ENCODE results near the gene NT5DC2. TPM values are rescaled to one million over a fixed set of nuclear protein-coding genes. Genes with fewer than 3 reads are reported as not detected.
A peak's percentile ranks its signal among the peaks of the same experiment; 100 is the strongest.

The NT5DC2 gene
- total RNA-seq, 1 donor, result 68.2 TPM

GRCh38 chr3:52532838-52533622 is 627 bp downstream of the NT5DC2 start:
- TF ChIP-seq, protein P1, sequence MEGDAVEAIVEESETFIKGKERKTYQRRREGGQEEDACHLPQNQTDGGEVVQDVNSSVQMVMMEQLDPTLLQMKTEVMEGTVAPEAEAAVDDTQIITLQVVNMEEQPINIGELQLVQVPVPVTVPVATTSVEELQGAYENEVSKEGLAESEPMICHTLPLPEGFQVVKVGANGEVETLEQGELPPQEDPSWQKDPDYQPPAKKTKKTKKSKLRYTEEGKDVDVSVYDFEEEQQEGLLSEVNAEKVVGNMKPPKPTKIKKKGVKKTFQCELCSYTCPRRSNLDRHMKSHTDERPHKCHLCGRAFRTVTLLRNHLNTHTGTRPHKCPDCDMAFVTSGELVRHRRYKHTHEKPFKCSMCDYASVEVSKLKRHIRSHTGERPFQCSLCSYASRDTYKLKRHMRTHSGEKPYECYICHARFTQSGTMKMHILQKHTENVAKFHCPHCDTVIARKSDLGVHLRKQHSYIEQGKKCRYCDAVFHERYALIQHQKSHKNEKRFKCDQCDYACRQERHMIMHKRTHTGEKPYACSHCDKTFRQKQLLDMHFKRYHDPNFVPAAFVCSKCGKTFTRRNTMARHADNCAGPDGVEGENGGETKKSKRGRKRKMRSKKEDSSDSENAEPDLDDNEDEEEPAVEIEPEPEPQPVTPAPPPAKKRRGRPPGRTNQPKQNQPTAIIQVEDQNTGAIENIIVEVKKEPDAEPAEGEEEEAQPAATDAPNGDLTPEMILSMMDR (IDR thresholded peaks at IDR 0.05; ENCODE audit: insufficient read depth, low read length), result no peak
- H3K4me3 ChIP-seq (ENCODE audit: low read depth, low read length), result peak overlapping the region; percentile 74
- DNase-seq (ENCODE audit: low read depth), result no peak

DNA sequence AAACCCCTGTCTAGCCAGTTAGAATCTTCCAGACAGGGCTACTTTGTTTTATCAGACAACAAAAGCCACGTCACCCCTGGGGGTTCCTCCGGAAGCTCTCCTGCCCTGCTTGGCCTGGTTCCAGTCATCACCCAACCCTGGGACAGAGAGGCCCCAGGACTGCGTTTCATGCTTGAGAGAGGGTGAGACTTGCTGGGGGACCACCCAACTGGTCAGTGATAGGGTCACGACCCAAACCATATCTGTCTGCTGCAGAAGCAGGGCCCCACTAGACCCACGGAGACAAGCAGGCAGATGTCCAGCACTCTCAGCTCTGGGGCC is 1.2 kb downstream of the NT5DC2 start:
- DNase-seq (ENCODE audit: low read depth), result peak; percentile 38
- TF ChIP-seq, protein P1 (IDR thresholded peaks at IDR 0.05; ENCODE audit: insufficient read depth, low read length), result no peak
- H3K4me3 ChIP-seq (ENCODE audit: low read depth, low read length), result peak overlapping the region; percentile 74

GRCh38 chr3:52531860-52532516 is 1.7 kb downstream of the NT5DC2 start:
- no peak for DNase-seq (ENCODE audit: low read depth)
- H3K4me3 ChIP-seq (ENCODE audit: low read depth, low read length), result peak overlapping the region; percentile 74

GRCh38 chr3:52530918-52531826 is 2.5 kb downstream of the NT5DC2 start:
- no peak overlapping the region for H3K4me3 ChIP-seq (ENCODE audit: low read depth, low read length)
- TF ChIP-seq, protein P1 (IDR thresholded peaks at IDR 0.05; ENCODE audit: insufficient read depth, low read length), result no peak
- DNase-seq (ENCODE audit: low read depth), result no peak

More at GRCh38 chr3:52531860-52532516, 1.7 kb downstream of the NT5DC2 start:
- TF ChIP-seq, protein P1 (IDR thresholded peaks at IDR 0.05; ENCODE audit: insufficient read depth, low read length), result no peak

DNA sequence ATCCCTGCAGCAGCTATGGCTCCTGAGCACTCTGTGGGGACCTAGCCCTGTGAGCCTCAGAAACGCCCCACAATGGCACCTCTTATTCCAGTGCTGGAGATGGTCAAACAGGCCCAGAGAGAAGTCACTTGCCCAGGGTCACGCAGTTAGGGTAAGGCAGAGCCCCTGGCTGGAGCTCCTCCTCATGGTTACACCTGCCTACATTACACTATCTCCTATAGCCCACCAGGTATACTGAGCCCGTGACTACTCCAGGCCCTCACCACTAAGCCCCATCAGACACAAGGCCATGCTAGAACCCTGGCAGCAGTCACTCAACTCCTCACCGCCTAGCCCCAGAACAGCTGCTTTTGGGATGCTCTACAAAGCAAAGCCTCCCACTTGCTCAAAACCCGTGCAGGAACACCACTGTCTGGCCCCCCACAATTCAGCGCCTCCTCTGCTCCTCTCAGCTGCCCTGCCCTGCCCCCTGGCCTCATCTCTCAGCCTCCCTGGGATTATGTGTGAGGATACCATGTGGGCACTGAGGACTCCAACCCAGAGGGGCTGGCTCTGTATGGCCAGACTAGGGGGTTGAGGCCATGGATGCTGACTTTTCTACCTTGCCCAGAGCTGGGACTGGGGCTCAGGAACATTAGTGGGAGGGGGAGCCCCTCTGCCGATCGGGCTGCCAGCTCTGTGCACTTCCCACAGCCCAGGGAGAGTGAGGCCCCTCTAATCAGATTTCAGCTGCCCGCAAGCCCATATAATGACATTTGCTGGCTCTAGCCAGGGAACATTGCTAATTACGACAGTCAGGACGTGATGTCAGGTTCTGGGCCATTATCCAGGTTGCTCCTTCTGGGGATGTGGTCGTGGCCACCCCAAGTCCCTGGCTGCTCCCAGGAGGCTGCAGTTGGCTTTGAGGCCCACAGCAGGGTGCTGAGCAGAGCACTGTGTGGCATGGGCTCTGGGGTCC is 4.0 kb downstream of the NT5DC2 start:
- TF ChIP-seq, protein P1 (IDR thresholded peaks at IDR 0.05; ENCODE audit: insufficient read depth, low read length), result no peak
- peak; percentile 22 for DNase-seq (ENCODE audit: low read depth)
- H3K4me3 ChIP-seq (ENCODE audit: low read depth, low read length), result no peak overlapping the region
